Activated naive CD8-positive, alpha-beta T cell treated with anti-CD3 and anti-CD28 coated beads, Interleukin-2, amount 10 ng/mL, durations not matched to agents 7 days and 5 days (primary cell): ENCODE results near the gene FOXA2. TPM values are rescaled to one million over a fixed set of nuclear protein-coding genes. Genes with fewer than 3 reads are reported as not detected.
"Not testable (repeated sequence)": the region's sequence is repeated elsewhere in the genome, so short reads cannot be mapped to it uniquely, and the experiment has no call there.

Experiments
- ATAC-seq: fragments of 150-1000 bp; cut with Tn5 transposase; one replicate; pipeline ENCODE4 v1.10.0; 2021; ENCODE audit warnings: low read depth, moderate library complexity
- POLR2A ChIA-PET: fragments of 350-600 bp; sonication (Branson Sonifier 250); formaldehyde crosslinking; loops from one replicate; lab custom pipeline; 2021; ENCODE audit warnings: antibody characterized with exemption; lab: Charles Lee
- DNase-seq: peaks from one replicate; pipeline ENCODE4 v3.0.0; 2021
- H3K27ac Mint-ChIP-seq: one replicate; pipeline ENCODE4 v1.8.0; 2022; ENCODE audit warnings: mild to moderate bottlenecking, mixed read lengths
- H3K27me3 Mint-ChIP-seq: one replicate; pipeline ENCODE4 v1.8.0; 2022; ENCODE audit warnings: mild to moderate bottlenecking, moderate library complexity, mixed read lengths
- H3K36me3 Mint-ChIP-seq: one replicate; pipeline ENCODE4 v1.8.0; 2021; ENCODE audit warnings: mild to moderate bottlenecking, mixed read lengths
- H3K4me1 Mint-ChIP-seq: one replicate; pipeline ENCODE4 v1.8.0; 2021; ENCODE audit warnings: mixed read lengths
- H3K4me3 Mint-ChIP-seq: one replicate; pipeline ENCODE4 v1.8.0; 2022; ENCODE audit warnings: mild to moderate bottlenecking, moderate library complexity, mixed read lengths
- H3K9me3 Mint-ChIP-seq: one replicate; pipeline ENCODE4 v1.8.0; 2021; ENCODE audit warnings: mixed read lengths
- total RNA-seq, 2 experiments: library from RNA; stranded (reverse); gene quantifications; one replicate each; pipeline ENCODE4 v1.2.3, GENCODE V29; 2021

The FOXA2 gene
- total RNA-seq, 2 experiments from 2014 or later, result not detected

DNA sequence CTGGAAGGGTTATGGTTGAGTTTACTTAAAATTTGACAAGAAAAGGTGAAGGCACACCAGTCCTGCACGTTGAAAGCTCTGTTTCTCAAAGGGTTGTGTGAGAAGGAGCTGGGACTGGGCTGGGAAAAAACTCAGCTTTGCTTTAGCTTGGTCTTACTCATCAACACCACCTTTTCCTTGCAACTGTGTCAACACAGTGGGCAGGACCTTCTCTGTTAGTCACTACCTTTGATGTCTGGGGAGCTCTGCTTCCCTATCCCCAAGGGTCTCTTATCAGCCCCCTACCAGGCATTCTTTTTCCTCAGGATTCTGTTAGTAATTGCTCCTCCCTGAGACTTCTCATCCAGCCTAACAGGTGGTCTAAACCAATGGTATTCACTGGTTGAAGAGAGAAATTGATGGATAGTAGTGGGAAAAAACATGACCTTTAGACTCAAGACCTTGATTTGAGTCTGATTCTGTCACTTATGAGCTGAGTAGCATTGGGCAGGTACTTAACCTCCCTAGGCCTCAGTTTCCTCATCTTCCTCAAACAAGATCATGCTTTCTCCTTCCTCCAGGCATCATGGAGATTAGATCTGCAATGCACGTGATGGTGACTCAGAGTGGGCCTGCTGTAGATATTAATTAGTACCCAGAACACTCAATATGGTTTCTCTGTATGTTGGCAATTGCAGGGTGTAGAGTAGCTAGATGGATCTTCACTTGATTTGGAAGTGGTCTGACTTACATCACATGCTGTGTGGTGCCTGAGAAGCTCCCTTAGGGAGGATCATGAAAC, 17.2 kb upstream of the FOXA2 start:
- Mint-ChIP-seq H3K27ac (no peak overlapping the region), H3K9me3 (no peaks in the 10 kb centered on the region), H3K36me3 (no peaks in the 10 kb centered on the region), H3K4me1 (no peaks in the 10 kb centered on the region), H3K4me3 (no peak overlapping the region), H3K27me3 (no peaks in the 10 kb centered on the region)
- DNase-seq (no peak), ATAC-seq (no peak)
- POLR2A ChIA-PET, result no interaction called here

DNA sequence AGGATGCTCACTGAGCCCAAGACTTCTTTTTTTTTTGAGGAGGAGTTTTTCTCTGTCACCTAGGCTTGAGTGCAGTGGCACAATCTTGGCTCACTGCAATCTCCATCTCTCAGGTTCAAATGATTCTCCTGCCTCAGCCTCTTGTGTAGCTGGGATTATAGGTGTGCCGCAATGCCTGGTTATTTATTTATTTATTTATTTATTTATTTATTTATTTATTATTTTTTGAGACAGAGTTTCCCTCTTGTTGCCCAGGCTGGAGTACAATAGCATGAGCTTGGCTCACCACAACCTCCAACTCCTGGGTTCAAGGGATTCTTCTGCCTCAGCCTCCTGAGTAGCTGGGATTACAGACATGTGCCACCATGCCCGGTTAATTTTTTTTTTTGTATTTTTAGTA, 14.9 kb upstream of the FOXA2 start:
- ATAC-seq, POLR2A ChIA-PET, H3K27me3 Mint-ChIP-seq, H3K4me1 Mint-ChIP-seq, DNase-seq, H3K9me3 Mint-ChIP-seq, H3K36me3 Mint-ChIP-seq, H3K4me3 Mint-ChIP-seq, H3K27ac Mint-ChIP-seq: not testable (repeated sequence)

DNA sequence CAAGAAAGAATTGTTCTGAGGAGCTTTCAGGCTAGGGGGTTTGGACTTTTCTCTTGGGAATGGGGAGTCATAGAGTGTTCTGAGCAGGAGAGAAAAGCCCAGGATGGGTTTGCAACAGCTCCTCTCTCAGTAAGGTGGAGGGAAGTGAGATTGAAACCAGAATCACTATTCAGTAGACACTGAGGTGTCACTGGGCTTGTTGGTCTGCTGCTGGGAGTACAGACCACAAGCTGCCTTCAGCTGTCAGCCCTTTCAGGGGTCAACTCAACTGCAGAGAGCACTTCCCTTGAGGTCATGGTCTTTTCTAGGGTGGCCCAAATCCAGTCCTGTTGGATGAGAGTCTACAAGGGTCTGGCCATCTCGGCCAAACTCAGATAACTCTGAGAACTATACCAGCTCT, 12.9 kb upstream of the FOXA2 start:
- no peaks in the 10 kb centered on the region for H3K9me3 Mint-ChIP-seq
- POLR2A ChIA-PET, result no interaction called here

DNA sequence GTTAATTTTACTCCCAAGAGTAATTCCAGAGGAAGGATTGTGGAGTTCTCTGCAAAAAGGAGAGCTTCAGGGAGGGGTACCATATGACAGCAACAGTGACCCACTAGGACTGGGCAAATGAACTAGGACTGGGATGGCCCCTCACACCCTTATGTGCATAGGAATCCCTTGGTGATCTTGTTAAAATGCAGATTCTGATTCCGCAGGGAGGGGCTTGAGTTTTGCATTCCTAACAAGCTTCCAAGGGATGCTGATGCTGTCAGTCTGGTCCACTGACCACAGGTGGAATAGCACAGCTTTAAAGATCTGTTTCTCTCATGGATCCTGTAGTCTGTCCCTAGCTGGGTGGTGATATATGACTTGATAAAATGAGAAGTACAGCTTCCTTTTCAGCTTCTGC, 6.3 kb upstream of the FOXA2 start:
- Mint-ChIP-seq H3K36me3 (no peaks in the 10 kb centered on the region), H3K4me3 (no peak overlapping the region), H3K27me3 (peaks cover 37% of the 10 kb centered on the region), H3K4me1 (no peaks in the 10 kb centered on the region), H3K27ac (no peak overlapping the region), H3K9me3 (no peaks in the 10 kb centered on the region)
- no peak for DNase-seq
- POLR2A ChIA-PET, result no interaction called here
- ATAC-seq, result no peak

More for the DNA sequence above, 12.9 kb upstream of the FOXA2 start:
- no peak overlapping the region for H3K4me3 Mint-ChIP-seq
- no peaks in the 10 kb centered on the region for H3K4me1 Mint-ChIP-seq
- H3K27me3 Mint-ChIP-seq, result peaks cover 2% of the 10 kb centered on the region
- DNase-seq, result no peak
- no peak overlapping the region for H3K27ac Mint-ChIP-seq
- ATAC-seq, result no peak
- no peaks in the 10 kb centered on the region for H3K36me3 Mint-ChIP-seq

DNA sequence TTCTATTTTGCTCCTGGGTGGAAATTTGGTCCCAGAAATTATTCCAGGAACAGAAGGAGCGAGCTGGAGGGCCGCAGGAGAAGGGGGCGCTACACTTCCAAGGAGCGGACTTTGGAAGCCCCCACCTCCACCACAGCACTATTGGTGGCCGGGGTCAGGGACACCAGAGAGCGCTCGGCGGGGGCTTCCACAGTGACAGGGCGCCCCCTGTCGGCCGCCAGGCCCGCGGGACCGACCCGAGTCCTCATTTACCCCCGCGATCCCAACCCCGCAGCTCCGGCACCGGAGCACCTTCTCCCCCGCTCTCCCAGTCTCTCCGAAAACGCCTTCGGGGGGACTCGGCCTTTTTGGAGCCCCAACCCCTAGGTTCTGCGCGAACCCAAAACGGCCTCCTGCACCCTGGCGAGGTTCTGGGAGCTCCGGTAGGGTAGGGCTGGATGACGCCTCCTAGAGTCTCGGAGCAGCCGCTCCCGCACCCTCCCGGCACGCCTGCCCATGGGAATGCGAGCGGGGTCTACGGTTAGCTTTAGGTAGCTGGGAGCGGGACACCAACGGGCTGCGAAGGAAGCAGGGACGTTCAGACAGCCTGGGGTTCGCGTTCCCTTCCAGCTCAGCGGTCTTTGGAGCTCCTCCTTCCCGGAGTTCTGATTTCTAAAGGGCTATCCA, 2.4 kb upstream of the FOXA2 start:
- DNase-seq (no peak), ATAC-seq (no peak)
- Mint-ChIP-seq H3K36me3 (peaks cover 3% of the 10 kb centered on the region), H3K27ac (no peak overlapping the region), H3K27me3 (peaks cover 56% of the 10 kb centered on the region), H3K4me3 (no peak overlapping the region), H3K9me3 (no peaks in the 10 kb centered on the region), H3K4me1 (peaks cover 1% of the 10 kb centered on the region)
- POLR2A ChIA-PET, result no interaction called here

DNA sequence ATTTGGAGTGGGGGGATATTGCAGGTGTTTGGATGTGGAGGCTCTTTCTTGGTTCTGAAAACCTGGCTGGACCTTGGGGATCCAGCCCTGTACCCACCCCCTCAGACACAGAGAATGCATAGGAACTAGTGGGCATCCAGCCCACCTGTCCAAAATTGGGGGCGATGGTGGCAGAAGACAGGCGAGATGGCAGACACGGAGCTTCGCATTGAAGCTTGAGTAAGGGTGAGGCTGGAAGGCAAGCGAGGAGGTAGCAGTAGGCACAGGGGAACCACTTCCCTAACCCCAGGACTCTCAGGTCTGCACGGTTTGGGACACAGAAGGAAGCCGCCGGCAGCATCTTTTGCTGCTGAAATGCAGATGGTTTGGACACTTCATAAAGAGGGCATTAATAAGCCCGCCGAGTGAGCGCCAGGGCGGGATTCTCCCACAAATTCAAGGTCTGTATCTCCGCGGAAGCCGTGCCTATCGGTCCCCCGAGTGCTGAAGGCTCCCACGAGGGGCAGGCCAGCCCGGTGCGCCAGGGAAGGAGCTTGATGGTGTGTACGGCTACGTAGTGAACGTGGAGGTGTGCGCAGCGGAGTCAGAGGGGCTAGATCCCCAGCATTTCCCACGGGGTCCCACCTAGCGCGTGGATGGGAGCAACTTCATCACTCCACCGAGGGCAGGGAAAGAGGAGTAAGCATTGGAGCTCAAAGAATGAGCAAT, 1.6 kb upstream of the FOXA2 start:
- no peak overlapping the region for H3K4me3 Mint-ChIP-seq
- peaks cover 4% of the 10 kb centered on the region for H3K36me3 Mint-ChIP-seq
- DNase-seq (no peak), ATAC-seq (no peak)
- H3K4me1 Mint-ChIP-seq, result peaks cover 2% of the 10 kb centered on the region
- H3K9me3 Mint-ChIP-seq, result no peaks in the 10 kb centered on the region
- no peak overlapping the region for H3K27ac Mint-ChIP-seq
- peaks cover 62% of the 10 kb centered on the region for H3K27me3 Mint-ChIP-seq
- POLR2A ChIA-PET, result no interaction called here

DNA sequence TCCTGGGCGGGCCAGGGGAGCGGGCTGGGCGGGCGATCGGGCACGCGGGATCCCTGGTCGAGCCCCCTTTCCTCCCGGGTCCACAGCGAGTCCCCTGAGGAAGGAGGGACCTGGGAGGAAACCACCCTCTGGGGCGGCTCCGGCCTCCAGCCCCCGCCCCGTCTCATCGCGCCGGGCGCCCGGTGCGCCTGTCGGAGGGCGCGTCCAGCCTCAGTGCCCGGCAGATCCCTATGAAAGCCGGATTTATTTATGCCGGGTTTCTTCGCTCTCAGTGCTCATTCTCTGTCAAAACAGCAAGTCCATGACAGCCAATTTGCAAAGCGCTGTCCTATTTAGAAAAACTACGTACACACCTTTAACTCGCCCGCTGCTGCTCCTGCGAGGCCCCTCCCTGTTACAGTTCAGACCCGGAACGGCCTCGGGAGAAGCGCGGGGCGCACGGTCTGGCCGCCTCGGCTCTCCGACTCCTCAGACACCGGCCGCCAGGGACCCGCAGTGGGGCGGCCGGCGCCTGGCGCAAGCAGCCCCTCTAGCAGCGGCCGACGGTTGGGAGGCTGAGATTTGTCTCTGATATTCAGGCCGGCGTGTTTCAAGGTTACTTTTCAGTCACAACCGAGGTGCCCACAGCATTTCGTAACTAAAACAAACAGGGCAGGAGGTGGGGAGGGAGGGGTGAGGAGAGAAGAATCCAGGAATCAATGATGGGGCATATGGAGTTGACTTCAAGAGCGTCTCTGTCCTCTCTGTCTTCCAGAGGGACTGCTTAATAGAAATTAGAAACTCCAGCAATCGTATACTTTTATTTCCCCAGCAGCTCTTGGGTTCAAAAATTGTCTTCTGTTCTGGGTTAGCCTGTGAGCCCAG, 782 bp upstream of the FOXA2 start:
- DNase-seq (no peak), ATAC-seq (no peak)
- H3K4me3 Mint-ChIP-seq, result peak overlapping the region; percentile 37
- H3K27ac Mint-ChIP-seq, result no peak overlapping the region
- POLR2A ChIA-PET, result no interaction called here
- H3K9me3 Mint-ChIP-seq, result no peaks in the 10 kb centered on the region
- H3K4me1 Mint-ChIP-seq, result peaks cover 2% of the 10 kb centered on the region
- peaks cover 4% of the 10 kb centered on the region for H3K36me3 Mint-ChIP-seq
- H3K27me3 Mint-ChIP-seq, result peaks cover 68% of the 10 kb centered on the region

DNA sequence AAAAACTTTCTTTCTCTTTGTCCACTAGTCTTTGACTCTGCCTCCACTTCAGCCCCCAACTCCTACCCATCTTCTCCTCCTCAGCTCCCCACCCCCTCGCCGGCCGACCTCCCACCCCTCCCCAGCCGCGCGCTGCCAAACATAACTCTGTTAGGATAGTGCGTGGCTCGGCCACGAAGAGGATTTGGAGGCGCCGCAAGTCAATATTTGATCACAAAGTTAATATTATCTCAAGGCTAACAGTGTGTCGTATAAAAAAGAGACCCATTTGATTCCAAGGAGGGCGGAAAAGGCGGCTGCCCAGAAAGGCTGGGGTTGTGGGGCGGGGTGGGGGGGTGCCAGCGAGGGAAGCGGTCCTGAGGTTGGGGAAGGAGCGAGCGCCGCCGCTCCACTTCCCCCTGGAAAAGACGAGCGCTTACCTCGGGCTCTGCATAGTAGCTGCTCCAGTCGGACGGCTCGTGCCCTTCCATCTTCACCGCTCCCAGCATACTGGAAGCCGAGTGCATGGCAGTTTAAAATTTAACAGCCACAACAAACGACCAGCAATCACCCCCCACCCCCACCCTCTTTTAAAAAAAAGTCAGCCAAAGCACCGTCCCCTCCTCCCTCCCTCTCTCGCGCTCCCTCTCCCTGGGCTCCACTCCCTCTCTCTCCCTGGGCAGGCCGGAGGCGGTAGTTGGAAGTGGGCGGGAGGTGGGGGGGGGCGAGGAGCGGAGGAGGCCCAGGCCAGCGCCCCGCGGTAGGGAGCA, 425 bp downstream of the FOXA2 start:
- Mint-ChIP-seq H3K36me3 (peaks cover 4% of the 10 kb centered on the region), H3K27me3 (peaks cover 66% of the 10 kb centered on the region), H3K9me3 (no peaks in the 10 kb centered on the region), H3K27ac (no peak overlapping the region), H3K4me3 (no peak overlapping the region), H3K4me1 (peaks cover 2% of the 10 kb centered on the region)
- DNase-seq (no peak), ATAC-seq (no peak)
- POLR2A ChIA-PET, result no interaction called here

DNA sequence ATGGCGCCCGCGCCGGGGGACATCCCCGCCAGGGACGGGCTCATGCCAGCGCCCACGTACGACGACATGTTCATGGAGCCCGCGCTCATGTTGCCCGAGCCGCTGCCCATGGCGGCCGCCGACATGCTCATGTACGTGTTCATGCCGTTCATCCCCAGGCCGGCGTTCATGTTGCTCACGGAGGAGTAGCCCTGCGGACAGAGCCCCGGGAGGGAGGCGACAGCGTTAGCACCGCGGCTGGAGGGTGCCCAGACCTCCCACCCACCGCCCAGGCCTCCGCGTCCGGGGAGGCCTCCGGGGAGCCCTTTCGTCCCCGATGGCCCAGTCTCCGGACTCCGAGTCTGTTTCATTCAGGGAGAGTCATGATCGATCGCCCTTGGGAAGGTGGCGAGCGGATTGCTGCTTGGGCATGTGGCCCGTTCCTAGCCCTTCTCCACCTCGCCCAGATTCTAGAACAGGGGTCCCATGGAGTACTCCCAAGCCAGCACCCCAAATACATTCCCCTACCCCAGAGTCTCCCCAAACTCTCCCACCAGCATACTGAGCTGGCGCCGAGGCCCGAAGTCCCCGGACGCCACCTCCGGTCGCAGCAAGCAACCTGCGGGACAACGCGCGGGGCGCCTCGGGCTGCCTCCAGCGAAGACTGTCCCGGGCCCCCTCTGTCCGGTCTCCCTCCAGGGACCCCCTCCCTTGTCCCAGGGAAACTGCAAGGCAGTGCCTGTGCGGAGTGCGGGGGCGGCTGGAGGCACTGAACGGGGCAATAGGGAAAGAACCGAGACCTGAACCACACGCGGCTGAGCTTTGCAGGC, 1.2 kb downstream of the FOXA2 start:
- Mint-ChIP-seq H3K4me1 (peaks cover 2% of the 10 kb centered on the region), H3K4me3 (peak overlapping the region; percentile 39)

DNA sequence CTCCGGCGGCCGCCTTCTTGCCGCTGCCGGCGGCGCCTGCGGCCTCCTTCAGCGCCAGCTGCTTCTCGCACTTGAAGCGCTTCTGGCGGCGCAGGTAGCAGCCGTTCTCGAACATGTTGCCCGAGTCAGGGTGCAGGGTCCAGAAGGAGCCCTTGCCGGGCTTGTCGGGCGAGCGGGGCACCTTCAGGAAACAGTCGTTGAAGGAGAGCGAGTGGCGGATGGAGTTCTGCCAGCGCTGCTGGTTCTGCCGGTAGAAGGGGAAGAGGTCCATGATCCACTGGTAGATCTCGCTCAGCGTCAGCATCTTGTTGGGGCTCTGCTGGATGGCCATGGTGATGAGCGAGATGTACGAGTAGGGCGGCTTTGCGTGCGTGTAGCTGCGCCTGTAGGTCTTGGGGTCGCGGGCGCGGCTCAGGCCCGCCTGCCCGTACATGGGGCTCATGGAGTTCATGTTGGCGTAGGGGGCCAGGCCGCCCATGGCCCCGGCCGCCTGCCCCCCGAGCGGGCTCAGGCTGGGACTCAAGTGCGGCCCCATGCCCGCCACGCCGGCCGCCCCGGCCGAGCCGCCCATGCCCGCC, 1.9 kb downstream of the FOXA2 start:
- Mint-ChIP-seq H3K9me3 (no peaks in the 10 kb centered on the region), H3K36me3 (peaks cover 4% of the 10 kb centered on the region), H3K4me1 (peaks cover 2% of the 10 kb centered on the region), H3K27ac (peak overlapping the region; percentile 51), H3K4me3 (no peak overlapping the region), H3K27me3 (peaks cover 69% of the 10 kb centered on the region)
- DNase-seq, result no peak
- POLR2A ChIA-PET, result no interaction called here
- ATAC-seq, result no peak

More for the DNA sequence above, 1.2 kb downstream of the FOXA2 start:
- POLR2A ChIA-PET, result no interaction called here
- peaks cover 69% of the 10 kb centered on the region for H3K27me3 Mint-ChIP-seq
- H3K9me3 Mint-ChIP-seq, result no peaks in the 10 kb centered on the region
- H3K36me3 Mint-ChIP-seq, result peaks cover 4% of the 10 kb centered on the region
- no peak for ATAC-seq
- no peak overlapping the region for H3K27ac Mint-ChIP-seq
- no peak for DNase-seq

DNA sequence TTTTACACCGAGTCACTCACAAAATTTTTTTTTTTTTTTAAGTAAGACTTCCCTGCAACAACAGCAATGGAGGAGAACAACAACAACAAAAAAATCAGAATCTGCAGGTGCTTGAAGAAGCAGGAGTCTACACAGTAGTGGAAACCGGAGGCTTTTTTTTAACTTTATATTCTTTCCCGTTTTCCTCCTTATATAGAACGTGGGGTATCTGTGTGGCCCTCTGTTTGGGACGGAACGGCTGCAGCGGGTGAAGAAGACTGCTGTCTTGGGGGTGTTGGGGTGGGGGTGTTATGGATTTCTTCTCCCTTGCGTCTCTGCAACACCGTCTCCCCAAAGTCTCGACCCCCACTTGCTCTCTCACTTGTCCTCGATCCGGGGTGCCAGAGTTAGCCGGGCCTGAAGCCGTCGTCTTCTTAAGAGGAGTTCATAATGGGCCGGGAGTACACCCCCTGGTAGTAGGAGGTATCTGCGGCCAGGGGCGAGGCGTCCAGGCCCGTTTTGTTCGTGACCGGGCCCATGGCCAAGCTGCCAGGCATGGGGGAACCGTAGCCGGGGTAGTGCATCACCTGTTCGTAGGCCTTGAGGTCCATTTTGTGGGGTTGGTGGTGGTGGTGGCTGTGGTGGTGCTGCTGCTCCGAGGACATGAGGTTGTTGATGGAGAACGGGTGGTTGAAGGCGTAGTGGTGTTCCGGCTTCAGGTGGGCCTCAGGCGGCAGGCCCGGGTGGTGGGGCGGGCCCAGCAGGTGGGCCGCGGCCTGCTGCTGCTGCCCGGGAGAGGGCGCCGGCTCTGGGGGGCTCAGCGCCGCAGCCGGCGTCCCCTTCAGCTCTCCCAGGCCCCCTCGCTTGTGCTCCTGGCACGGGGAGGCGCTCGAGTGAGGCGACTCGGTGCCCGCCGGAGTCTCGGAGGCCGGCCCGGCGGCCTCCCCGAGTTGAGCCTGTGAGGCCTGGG, 2.7 kb downstream of the FOXA2 start:
- Mint-ChIP-seq H3K36me3 (peaks cover 4% of the 10 kb centered on the region), H3K4me1 (peaks cover 2% of the 10 kb centered on the region), H3K27ac (peak overlapping the region; percentile 82), H3K9me3 (no peaks in the 10 kb centered on the region), H3K4me3 (no peak overlapping the region), H3K27me3 (peaks cover 68% of the 10 kb centered on the region)
- ATAC-seq (no peak), DNase-seq (no peak)
- POLR2A ChIA-PET, result no interaction called here
